ENCODE data around the gene MRPL39. TPM values are rescaled to one million over a fixed set of nuclear protein-coding genes. Genes with fewer than 3 reads are reported as not detected.
A peak's percentile ranks its signal among the peaks of the same experiment; 100 is the strongest.

The MRPL39 gene
- total RNA-seq (10 to 100 TPM; 37.6 to 54.5 (median 47.0) TPM), polyA plus RNA-seq (10 to 100 TPM; 69.3 to 93.6 TPM)
- long read RNA-seq, donor 1, transcript MRPL39-202 (10 exons, 1,110 nt) = major isoform, 53 of 65 reads
- long read RNA-seq, donor 1, partial matches to known transcripts = 10 of 65 reads
- long read RNA-seq, donor 1, other reads (novel, unspliced or antisense) = 2 of 65 reads
- long read RNA-seq, donor 2, transcript MRPL39-202 (10 exons, 1,110 nt) = major isoform, 101 of 106 reads
- long read RNA-seq, donor 2, partial matches to known transcripts = 1 of 106 reads
- long read RNA-seq, donor 2, other reads (novel, unspliced or antisense) = 4 of 106 reads
- long read RNA-seq, donor 3, transcript MRPL39-202 (10 exons, 1,110 nt) = major isoform, 29 of 38 reads
- long read RNA-seq, donor 3, partial matches to known transcripts = 4 of 38 reads
- long read RNA-seq, donor 3, other reads (novel, unspliced or antisense) = 5 of 38 reads

GRCh38 chr21:25607151-25608043 lies at the start of gene MRPL39:
Gene MRPL39 (minus strand): TSS chr21:25607481. CDS start chr21:25607475, 6 bp downstream.
- 0 to 1% (median 1%) methylated on average over 47 to 71 of the region's 71 CpGs for WGBS, 4 donors
- no peaks in the 10 kb centered on the region for H3K9me3 ChIP-seq
- peak within 1 kb of the TSS; percentile 24 to 91 (median 84) for H3K27ac ChIP-seq
- peaks cover 0 to 36% (median 31%) of the 10 kb centered on the region in 9 donors for H3K36me3 ChIP-seq
- peak within 1 kb of the TSS; percentile 60 to 92 (median 80) for H3K4me3 ChIP-seq
- no peaks in the 10 kb centered on the region for H3K27me3 ChIP-seq
- DNase-seq (peak; percentile 87 to 94 (median 90)), ATAC-seq (peak; percentile 92 to 99 (median 98))
- TF ChIP-seq CTCF (IDR thresholded peaks at IDR 0.05) (peak; percentile 36 to 71 (median 54)), POLR2A (IDR thresholded peaks at IDR 0.05) (peak in 1 of 2 donors; percentile 48)
- intact Hi-C loops (cut with DNase I) = loop anchor here (1.0 to 10.0 kb wide), 15 partner anchors 31 to 1107 kb away; partner anchors contain the start of genes JAM2 (in 6 of the 10), ATP5PF (in 3 of the 10) and GABPA (in 3 of the 10)
- peaks cover 0 to 32% (median 20%) of the 10 kb centered on the region in 12 donors for H3K4me1 ChIP-seq

GRCh38 chr21:25656412-25656811 lies 49.1 kb upstream of the MRPL39 start:
- H3K27me3 ChIP-seq = no peaks in the 10 kb centered on the region
- TF ChIP-seq CTCF (IDR thresholded peaks at IDR 0.05) (no peak), POLR2A (IDR thresholded peaks at IDR 0.05) (no peak)
- no peak for ATAC-seq

GRCh38 chr21:25649146-25649545 lies 41.9 kb upstream of the MRPL39 start:
- Histone ChIP-seq H3K27me3 (no peaks in the 10 kb centered on the region), H3K4me1 (peaks cover 0 to 14% (median 1%) of the 10 kb centered on the region in 12 donors), H3K4me3 (no peak overlapping the region), H3K27ac (no peak overlapping the region), H3K36me3 (peaks cover 0 to 8% (median 0%) of the 10 kb centered on the region in 9 donors), H3K9me3 (peaks cover 0 to 3% (median 0%) of the 10 kb centered on the region in 12 donors)
- intact Hi-C loops (cut with DNase I) = loop anchor here in 3 of 10 donors (10.0 kb wide), 1 partner anchor 56 kb away; no protein-coding TSS in a partner anchor
- TF ChIP-seq CTCF (IDR thresholded peaks at IDR 0.05) (no peak), POLR2A (IDR thresholded peaks at IDR 0.05) (no peak)
- WGBS, 4 donors = 76 to 91% (median 85%) methylated on average over 7 of the region's 7 CpGs
- DNase-seq (no peak), ATAC-seq (no peak)

More at GRCh38 chr21:25656412-25656811, 49.1 kb upstream of the MRPL39 start:
- no peak overlapping the region for H3K27ac ChIP-seq
- WGBS, 4 donors = 87 to 98% (median 93%) methylated on average over 2 of the region's 2 CpGs
- H3K36me3 ChIP-seq = no peaks in the 10 kb centered on the region
- H3K4me1 ChIP-seq = peaks cover 0 to 13% (median 0%) of the 10 kb centered on the region in 12 donors
- peaks cover 0 to 11% (median 0%) of the 10 kb centered on the region in 12 donors for H3K9me3 ChIP-seq
- H3K4me3 ChIP-seq = no peak overlapping the region
- DNase-seq = no peak
- intact Hi-C loops (cut with DNase I) = loop anchor here in 1 of 10 donors (10.0 kb wide), 1 partner anchor 48 kb away; no protein-coding TSS in a partner anchor
